GM13976 (cell line): ENCODE measurements around the gene KIRREL3.
"Not testable (repeated sequence)": the region's sequence is repeated elsewhere in the genome, so short reads cannot be mapped to it uniquely, and the experiment has no call there.

Experiments
- DNase-seq: peaks from one replicate; pipeline ENCODE4 v3.0.0; 2012; ENCODE audit warnings: low spot score
- CTCF ChIP-seq: IDR thresholded peaks from 2 replicates; pipeline ENCODE4 v1.5.1; 2012; ENCODE audit warnings: borderline replicate concordance, mild to moderate bottlenecking; ENCODE audit not compliant: insufficient read depth; ENCODE audit errors: extremely low read depth, missing control alignments, control extremely low read depth
- in situ Hi-C: fragments of 300-500 bp; cut with MboI; formaldehyde crosslinking; loops from one replicate; pipeline ENCODE4 v1.12.0; 2022; ENCODE audit warnings: low sequenced_read_pairs, mixed read lengths, inconsistent platforms; ENCODE audit not compliant: unreplicated experiment

Gene KIRREL3

GRCh38 chr11:126403022-126403581 lies 597.5 kb downstream of the KIRREL3 start:
- no peak for TF ChIP-seq CTCF
- in situ Hi-C loops = no loop called here
- DNase-seq = no peak

GRCh38 chr11:126400479-126400878 lies 600.1 kb downstream of the KIRREL3 start:
- in situ Hi-C loops = no loop called here
- DNase-seq = no peak
- TF ChIP-seq CTCF = no peak

GRCh38 chr11:126400019-126400418 lies 600.6 kb downstream of the KIRREL3 start:
- TF ChIP-seq CTCF = no peak
- no peak for DNase-seq
- in situ Hi-C loops = no loop called here

- in situ Hi-C loops = no loop called here
These were observed 601.8 kb downstream of the KIRREL3 start for GRCh38 chr11:126398721-126399120.

GRCh38 chr11:126398296-126398695 lies 602.3 kb downstream of the KIRREL3 start:
- DNase-seq = no peak
- no peak for TF ChIP-seq CTCF
- in situ Hi-C loops = no loop called here

More at GRCh38 chr11:126398721-126399120, 601.8 kb downstream of the KIRREL3 start:
- DNase-seq = no peak
- no peak for TF ChIP-seq CTCF

- in situ Hi-C loops = no loop called here
- no peak for DNase-seq
These were observed 603.6 kb downstream of the KIRREL3 start for GRCh38 chr11:126396965-126397364.

GRCh38 chr11:126396266-126396665 lies 604.3 kb downstream of the KIRREL3 start:
- in situ Hi-C loops, DNase-seq: not testable (repeated sequence)

More at GRCh38 chr11:126396965-126397364, 603.6 kb downstream of the KIRREL3 start:
- TF ChIP-seq CTCF = no peak

GRCh38 chr11:126395784-126396183 lies 604.8 kb downstream of the KIRREL3 start:
- DNase-seq, in situ Hi-C loops: not testable (repeated sequence)

- in situ Hi-C loops, DNase-seq: not testable (repeated sequence)
These were observed 605.9 kb downstream of the KIRREL3 start for GRCh38 chr11:126394634-126395072.
